NCI-H1436 treated with DMSO at 0.1 percent for 48 hours (cell line): Measurements from ENCODE around the gene PLPPR5.
"Not testable (repeated sequence)": the region's sequence is repeated elsewhere in the genome, so short reads cannot be mapped to it uniquely, and the experiment has no call there.

Experiments
- DNase-seq: peaks from one replicate; lab custom pipeline; 2025; lab: John Stamatoyannopoulos, UW

Gene PLPPR5

GRCh38 chr1:98919211-98919610, 85.5 kb downstream of the PLPPR5 start:
- DNase-seq: no peak

GRCh38 chr1:98914547-98914946, 90.1 kb downstream of the PLPPR5 start:
- DNase-seq: no peak

- no peak for DNase-seq
Measured at GRCh38 chr1:98910827-98911226, 93.8 kb downstream of the PLPPR5 start.

- no peak for DNase-seq
Measured at GRCh38 chr1:98908980-98909379, 95.7 kb downstream of the PLPPR5 start.

GRCh38 chr1:98906809-98907208, 97.9 kb downstream of the PLPPR5 start:
- no peak for DNase-seq

- DNase-seq: no peak
Measured at GRCh38 chr1:98906361-98906760, 98.3 kb downstream of the PLPPR5 start.

GRCh38 chr1:98904684-98905083, 100.0 kb downstream of the PLPPR5 start:
- no peak for DNase-seq

- DNase-seq: no peak
Measured at GRCh38 chr1:98903726-98904125, 100.9 kb downstream of the PLPPR5 start.

- DNase-seq: no peak
Measured at GRCh38 chr1:98903261-98903660, 101.4 kb downstream of the PLPPR5 start.

- DNase-seq: no peak
Measured at GRCh38 chr1:98898940-98899339, 105.7 kb downstream of the PLPPR5 start.

GRCh38 chr1:98897479-98897878, 107.2 kb downstream of the PLPPR5 start:
- DNase-seq: no peak

- DNase-seq: no peak
Measured at GRCh38 chr1:98896711-98897445, 107.8 kb downstream of the PLPPR5 start.

GRCh38 chr1:98893371-98893770, 111.3 kb downstream of the PLPPR5 start:
- no peak for DNase-seq

- DNase-seq: no peak
Measured at GRCh38 chr1:98888869-98889268, 115.8 kb downstream of the PLPPR5 start.

- no peak for DNase-seq
Measured at GRCh38 chr1:98887507-98887906, 117.2 kb downstream of the PLPPR5 start.

GRCh38 chr1:98884864-98885263, 119.8 kb downstream of the PLPPR5 start:
- no peak for DNase-seq

GRCh38 chr1:98881901-98882300, 122.8 kb downstream of the PLPPR5 start:
- DNase-seq: no peak

- not testable (repeated sequence) for DNase-seq
Measured at GRCh38 chr1:98881234-98881633, 123.4 kb downstream of the PLPPR5 start.

- no peak for DNase-seq
Measured at GRCh38 chr1:98874828-98875227, 129.8 kb downstream of the PLPPR5 start.

- no peak for DNase-seq
Measured at GRCh38 chr1:98870959-98871903, 133.4 kb downstream of the PLPPR5 start.

- no peak for DNase-seq
Measured at GRCh38 chr1:98865796-98866195, 138.9 kb downstream of the PLPPR5 start.

- DNase-seq: no peak
Measured at GRCh38 chr1:98860329-98860728, 144.3 kb downstream of the PLPPR5 start.

- no peak for DNase-seq
Measured at GRCh38 chr1:98854137-98854536, 150.5 kb downstream of the PLPPR5 start.
